NCI-H2196 treated with DMSO at 0.1 percent for 48 hours (cell line): ENCODE results near the gene CPHXL.

ENCODE experiments used
- DNase-seq: peaks from one replicate; lab custom pipeline; 2025; ENCODE audit not compliant: unreplicated experiment; lab: John Stamatoyannopoulos, UW

CPHXL gene

DNA sequence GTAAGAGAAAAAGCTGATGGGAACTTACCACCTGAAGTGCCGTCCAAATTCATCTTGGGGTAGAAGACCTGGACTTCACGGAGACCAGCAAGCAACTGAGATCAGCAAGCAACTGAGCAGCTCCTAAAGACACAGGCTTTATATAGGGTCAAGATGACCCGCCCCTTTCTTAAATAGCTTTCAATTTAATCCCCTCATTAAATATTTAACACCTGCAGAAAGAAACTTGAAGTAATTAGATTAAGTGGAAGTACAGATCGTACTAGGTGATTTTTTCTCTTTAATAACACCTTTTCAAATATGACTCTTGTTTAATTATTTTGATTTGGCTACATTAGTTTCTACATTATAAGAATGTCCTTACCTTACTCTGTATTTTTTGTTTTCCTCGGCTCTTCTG, at the start of gene CPHXL:
Gene CPHXL (minus strand): TSS at position 101 of the 400 bp plus-strand sequence. CDS start 48 bp downstream, at position 53.
- DNase-seq = no peak

DNA sequence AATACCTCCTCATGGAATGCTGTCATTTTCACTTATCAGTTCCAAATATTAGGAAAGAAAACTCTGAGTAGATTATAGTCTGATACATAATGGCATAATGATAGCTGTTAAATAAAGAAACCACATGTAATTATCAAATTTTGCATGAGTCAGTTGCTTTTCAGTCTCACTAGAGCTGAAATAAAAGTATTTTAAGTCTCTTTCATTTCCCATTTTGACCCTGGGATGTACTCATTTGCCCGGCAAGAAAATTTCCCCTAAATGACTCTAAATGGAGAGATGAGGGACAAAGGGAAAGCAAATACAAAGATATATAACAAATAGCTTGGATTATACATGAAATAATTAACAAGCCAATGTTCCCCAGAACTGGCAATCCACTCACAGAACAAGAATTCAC, 47.9 kb upstream of the CPHXL start:
- no peak for DNase-seq

- DNase-seq = no peak
Measured at GRCh38 chr16:75770051-75770450, 43.8 kb upstream of the CPHXL start.

- peak; percentile 6 for DNase-seq
Measured at GRCh38 chr16:75764154-75764768, 38.0 kb upstream of the CPHXL start.

DNA sequence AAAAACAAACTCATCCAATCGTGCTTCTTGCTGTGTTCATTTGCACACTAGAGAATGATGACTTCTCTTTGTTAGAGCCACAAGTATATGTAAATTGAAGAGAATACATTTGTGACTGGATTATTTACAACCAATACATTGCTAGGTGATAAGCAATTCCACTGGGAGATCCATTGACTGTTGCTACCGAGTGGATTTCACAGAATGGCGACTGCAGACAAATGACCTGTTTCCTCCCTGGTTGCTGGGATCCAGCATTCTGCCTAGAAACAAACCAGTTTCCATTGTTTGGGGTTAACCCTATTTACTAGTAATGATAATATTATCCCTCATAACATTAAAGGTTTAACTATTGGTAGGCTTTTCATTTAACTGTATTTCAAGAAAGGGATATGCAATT, 36.9 kb upstream of the CPHXL start:
- DNase-seq = no peak

GRCh38 chr16:75762746-75763145, 36.5 kb upstream of the CPHXL start:
- no peak for DNase-seq

- DNase-seq = no peak
Measured at GRCh38 chr16:75761108-75761507, 34.8 kb upstream of the CPHXL start.

- DNase-seq = no peak
Measured at GRCh38 chr16:75760018-75760519, 33.8 kb upstream of the CPHXL start.

GRCh38 chr16:75758215-75758614, 31.9 kb upstream of the CPHXL start:
- DNase-seq = no peak

DNA sequence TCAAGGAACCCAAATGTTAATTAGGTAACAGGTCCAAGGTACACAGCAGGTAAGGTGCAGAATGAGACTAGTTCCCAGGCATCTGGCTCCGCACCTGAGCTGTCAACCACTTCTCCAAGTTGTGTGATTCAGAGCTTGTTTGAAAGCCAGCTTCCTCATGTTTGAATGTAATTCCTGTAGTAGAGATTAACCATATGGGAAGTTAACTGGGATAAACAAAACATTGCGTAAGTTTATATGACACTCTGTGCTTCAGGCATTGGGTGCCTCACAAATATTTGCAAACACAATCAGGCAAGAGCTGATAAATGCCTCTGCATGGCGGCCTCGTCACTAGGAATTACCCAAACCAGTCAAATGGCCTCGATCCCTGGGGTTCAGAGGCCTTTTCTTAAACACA, 27.9 kb upstream of the CPHXL start:
- DNase-seq = no peak

DNA sequence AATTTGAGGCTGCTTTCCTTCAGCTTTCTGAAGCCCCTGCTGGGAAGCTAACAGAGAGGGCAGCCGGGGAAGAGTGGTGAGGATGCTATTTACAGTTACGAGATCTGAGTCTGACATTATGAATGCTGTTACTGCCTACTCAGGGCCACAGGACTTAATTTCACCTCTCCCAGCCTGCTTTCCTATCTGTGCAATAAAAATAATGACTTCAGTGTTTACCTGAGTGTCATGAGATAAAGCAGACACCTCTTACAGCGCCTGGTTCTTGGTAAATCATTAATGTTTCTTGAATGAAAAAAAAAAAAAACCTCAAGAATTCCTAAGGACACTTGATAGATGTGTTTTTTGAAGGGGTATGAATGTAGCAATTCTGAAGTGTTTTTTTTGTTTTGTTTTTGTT, 24.2 kb upstream of the CPHXL start:
- no peak for DNase-seq

GRCh38 chr16:75746359-75746758, 20.1 kb upstream of the CPHXL start:
- no peak for DNase-seq

- no peak for DNase-seq
Measured at GRCh38 chr16:75745823-75746222, 19.5 kb upstream of the CPHXL start.

GRCh38 chr16:75745242-75745641, 19.0 kb upstream of the CPHXL start:
- no peak for DNase-seq

DNA sequence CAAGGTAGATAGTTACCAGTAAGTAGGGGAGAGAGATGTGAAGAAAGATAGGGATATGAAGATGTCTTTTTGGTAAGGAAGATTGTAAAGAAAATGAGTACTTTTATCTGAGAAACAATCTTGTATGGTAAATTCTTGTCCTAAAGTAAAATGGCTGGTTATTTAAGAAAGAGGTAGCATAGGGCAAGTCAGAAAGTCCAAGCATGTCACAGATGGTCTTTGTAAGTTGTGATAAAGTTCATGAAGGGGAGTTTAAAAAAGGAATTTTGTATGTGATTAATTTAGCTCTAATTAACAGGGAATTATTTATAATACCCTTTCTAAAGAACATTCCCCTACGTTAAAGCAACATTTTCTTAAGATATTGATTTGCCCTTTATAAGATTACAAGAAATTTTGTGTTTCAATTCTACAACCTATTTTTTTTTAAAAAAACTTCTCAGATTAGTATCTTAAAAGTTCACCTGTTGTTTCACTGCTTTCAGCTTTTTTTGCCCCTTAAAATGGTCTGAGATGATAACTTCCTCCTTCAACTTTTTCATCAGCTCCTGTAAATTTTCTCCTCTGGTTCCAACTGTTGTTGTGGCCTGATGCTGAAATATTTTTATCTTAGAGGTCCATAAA, 16.2 kb upstream of the CPHXL start:
- DNase-seq = no peak

GRCh38 chr16:75733305-75734211, 7.3 kb upstream of the CPHXL start:
- DNase-seq = no peak

- no peak for DNase-seq
Measured at GRCh38 chr16:75732871-75733270, 6.6 kb upstream of the CPHXL start.

- DNase-seq = no peak
Measured at GRCh38 chr16:75727221-75727620, 931 bp upstream of the CPHXL start.

GRCh38 chr16:75718452-75718851, 7.8 kb downstream of the CPHXL start:
- DNase-seq = no peak

DNA sequence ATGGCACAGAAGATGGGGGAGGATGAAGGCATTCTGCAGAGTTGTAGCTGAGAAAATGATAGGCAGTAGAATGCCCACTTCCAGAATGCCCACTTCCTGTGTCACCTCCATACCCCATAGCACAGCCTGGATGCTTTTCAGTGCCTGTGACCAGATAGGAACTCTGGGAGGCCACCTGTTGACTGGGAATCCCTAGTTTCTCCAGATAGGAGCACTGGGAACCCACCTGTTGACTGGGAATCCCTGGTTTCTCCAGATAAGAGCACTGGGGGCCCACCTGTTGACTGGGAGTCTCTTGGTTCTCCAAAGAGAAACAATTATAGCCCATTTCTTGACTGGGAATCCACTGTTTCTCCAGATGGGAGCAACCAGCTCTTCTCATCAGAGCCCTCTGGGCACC, 11.6 kb downstream of the CPHXL start:
- DNase-seq = no peak

DNA sequence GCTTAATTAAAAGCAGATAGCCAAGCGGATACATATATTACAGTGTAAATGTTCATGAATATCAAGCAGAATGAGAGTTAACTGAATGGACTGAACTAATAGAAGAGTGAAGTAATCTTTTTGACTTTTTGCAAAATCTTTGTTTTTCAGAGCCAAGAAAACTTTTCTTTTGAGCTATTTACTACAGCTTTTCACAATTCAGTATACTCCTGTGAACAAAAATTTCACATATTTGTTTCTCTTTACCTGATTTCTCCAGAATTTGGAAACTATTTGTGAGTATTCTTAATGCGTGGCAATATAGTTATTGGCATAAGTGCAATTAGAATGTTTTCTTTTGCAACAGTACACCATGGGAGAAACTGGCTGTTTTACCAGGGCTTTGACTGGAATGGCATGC, 15.9 kb downstream of the CPHXL start:
- no peak for DNase-seq

DNA sequence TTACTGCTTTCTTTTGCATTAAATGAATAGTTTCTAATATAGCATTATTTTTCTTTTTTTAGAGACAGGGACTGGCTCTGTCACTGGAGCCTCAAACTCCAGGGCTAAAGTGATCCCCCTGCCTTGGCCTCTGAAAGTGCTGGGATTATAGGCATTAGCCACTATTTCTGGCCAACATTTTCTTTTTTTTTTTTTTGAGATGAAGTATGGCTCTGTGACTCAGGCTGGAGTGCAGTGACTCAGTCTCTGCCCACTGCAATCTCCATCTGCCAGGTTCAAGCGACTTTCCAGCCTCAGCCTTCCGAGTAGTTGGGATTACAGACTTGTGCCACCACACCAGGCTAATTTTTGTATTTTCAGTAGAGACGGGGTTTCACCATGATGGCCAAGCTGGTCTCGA, 23.0 kb downstream of the CPHXL start:
- no peak for DNase-seq
